GM18873 (cell line): ENCODE data around the gene SMR3B.

Source experiments
- ATAC-seq: cut with Tn5 transposase; IDR thresholded peaks from one replicate; pipeline ENCODE4 v1.9.1; 2021; ENCODE audit warnings: mild to moderate bottlenecking, moderate library complexity, moderate number of reproducible peaks; ENCODE audit not compliant: unreplicated experiment, low FRiP score

Gene SMR3B

GRCh38 chr4:70382691-70383181, at the start of gene SMR3B:
Gene SMR3B (plus strand): TSS chr4:70383131. CDS start chr4:70384511, 1,380 bp downstream.
- ATAC-seq, result no peak

GRCh38 chr4:70334681-70335080, 48.2 kb upstream of the SMR3B start, which contains the start of gene CABS1:
Gene CABS1 (plus strand): TSS chr4:70334981. CDS start chr4:70335040, 59 bp downstream.
- no peak for ATAC-seq

GRCh38 chr4:70336043-70336442, 46.9 kb upstream of the SMR3B start:
- ATAC-seq, result no peak

GRCh38 chr4:70337886-70338420, 45.0 kb upstream of the SMR3B start:
- ATAC-seq, result no peak

- ATAC-seq, result no peak
Observed at GRCh38 chr4:70356185-70356584, 26.7 kb upstream of the SMR3B start.

GRCh38 chr4:70359115-70359661, 23.7 kb upstream of the SMR3B start:
- no peak for ATAC-seq

- ATAC-seq, result no peak
Observed at GRCh38 chr4:70360460-70360859, 22.5 kb upstream of the SMR3B start, which contains the start of gene SMR3A. Gene SMR3A (plus strand): TSS chr4:70360760. CDS start chr4:70362116, 1,356 bp downstream.

- ATAC-seq, result no peak
Observed at GRCh38 chr4:70364002-70364401, 18.9 kb upstream of the SMR3B start.

- no peak for ATAC-seq
Observed at GRCh38 chr4:70365479-70365878, 17.5 kb upstream of the SMR3B start.

- ATAC-seq, result no peak
Observed at GRCh38 chr4:70367813-70368212, 15.1 kb upstream of the SMR3B start.

GRCh38 chr4:70371987-70372386, 10.9 kb upstream of the SMR3B start:
- ATAC-seq, result no peak

GRCh38 chr4:70372760-70373159, 10.2 kb upstream of the SMR3B start:
- no peak for ATAC-seq

GRCh38 chr4:70380578-70380977, 2.4 kb upstream of the SMR3B start:
- ATAC-seq, result no peak

GRCh38 chr4:70392057-70392776, 9.3 kb downstream of the SMR3B start:
- peak; percentile 33 for ATAC-seq

GRCh38 chr4:70397580-70397979, 14.6 kb downstream of the SMR3B start, which contains the start of gene OPRPN:
Gene OPRPN (plus strand): TSS chr4:70397940. CDS start chr4:70399286, 1,346 bp downstream.
- no peak for ATAC-seq

- ATAC-seq, result peak; percentile 81
Observed at GRCh38 chr4:70399319-70399718, 16.4 kb downstream of the SMR3B start.

GRCh38 chr4:70402762-70403161, 19.8 kb downstream of the SMR3B start:
- no peak for ATAC-seq

GRCh38 chr4:70405765-70406164, 22.8 kb downstream of the SMR3B start:
- no peak for ATAC-seq

GRCh38 chr4:70425306-70425705, 42.4 kb downstream of the SMR3B start:
- ATAC-seq, result no peak

- ATAC-seq, result no peak
Observed at GRCh38 chr4:70426789-70427188, 43.9 kb downstream of the SMR3B start.

GRCh38 chr4:70437197-70437596, 54.3 kb downstream of the SMR3B start:
- ATAC-seq, result no peak
